Dermis blood vessel endothelial cell (primary cell): Measurements from ENCODE around the gene EFHC1. TPM values are rescaled to one million over a fixed set of nuclear protein-coding genes. Genes with fewer than 3 reads are reported as not detected.

Experiments
- DNase-seq: peaks from one replicate; pipeline ENCODE4 v3.0.0; 2010
- total RNA-seq: library from RNA; depleted of rRNA; stranded (reverse); fragments of >200 nt; gene quantifications from 2 replicates; pipeline ENCODE4 v1.2.3, GENCODE V29; 2014

The EFHC1 gene
- total RNA-seq, 1 donor from 2014 or later: 9.9 TPM

- peak; percentile 36 for DNase-seq
Measured at GRCh38 chr6:52519618-52520017, 99.5 kb downstream of the EFHC1 start.

GRCh38 chr6:52522151-52522626 lies 102.0 kb downstream of the EFHC1 start:
- peak; percentile 78 for DNase-seq

GRCh38 chr6:52522655-52523054 lies 102.5 kb downstream of the EFHC1 start:
- DNase-seq: peak; percentile 88

- DNase-seq: no peak
Measured at GRCh38 chr6:52523378-52524142, 103.4 kb downstream of the EFHC1 start.

- no peak for DNase-seq
Measured at GRCh38 chr6:52524918-52525317, 104.8 kb downstream of the EFHC1 start.

DNA sequence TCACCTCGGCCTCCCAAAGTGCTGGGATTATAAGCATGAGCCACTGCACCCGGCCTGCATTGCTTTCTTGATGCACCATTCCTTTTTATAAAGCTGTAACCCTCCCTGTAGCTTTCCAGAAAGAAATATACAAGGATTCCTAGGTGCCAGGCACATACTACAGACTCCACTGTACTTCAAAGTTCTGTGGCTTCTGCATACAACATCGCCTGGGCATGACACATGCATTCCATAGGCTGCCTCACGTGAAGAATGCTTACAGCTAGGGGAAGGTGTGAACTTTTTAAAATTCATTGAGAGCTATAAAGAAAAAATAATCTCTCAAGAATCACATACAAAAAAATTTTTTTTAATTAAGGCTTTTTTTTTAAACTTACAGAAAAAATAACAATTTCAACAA lies 106.5 kb downstream of the EFHC1 start:
- no peak for DNase-seq

DNA sequence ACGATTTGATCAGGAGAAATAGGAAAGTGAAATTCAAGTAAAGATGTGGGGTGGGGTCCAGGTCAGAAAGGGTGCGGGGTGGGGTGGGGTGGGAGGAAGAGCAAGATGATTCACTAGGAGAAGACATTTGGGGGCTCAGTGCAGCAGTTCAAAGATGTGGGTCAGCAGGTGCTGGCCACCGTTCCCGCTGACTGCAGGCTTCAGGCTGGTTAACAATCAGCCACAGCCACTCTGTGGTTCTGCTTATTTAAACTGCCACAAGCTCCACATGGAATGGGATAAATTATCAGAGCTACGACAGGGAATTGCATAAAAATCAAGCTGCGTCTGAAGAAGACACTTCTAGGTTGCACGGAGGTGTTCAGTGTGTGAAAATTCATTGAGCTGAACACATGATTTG lies 107.3 kb downstream of the EFHC1 start:
- no peak for DNase-seq

GRCh38 chr6:52529311-52529710 lies 109.2 kb downstream of the EFHC1 start:
- DNase-seq: no peak

DNA sequence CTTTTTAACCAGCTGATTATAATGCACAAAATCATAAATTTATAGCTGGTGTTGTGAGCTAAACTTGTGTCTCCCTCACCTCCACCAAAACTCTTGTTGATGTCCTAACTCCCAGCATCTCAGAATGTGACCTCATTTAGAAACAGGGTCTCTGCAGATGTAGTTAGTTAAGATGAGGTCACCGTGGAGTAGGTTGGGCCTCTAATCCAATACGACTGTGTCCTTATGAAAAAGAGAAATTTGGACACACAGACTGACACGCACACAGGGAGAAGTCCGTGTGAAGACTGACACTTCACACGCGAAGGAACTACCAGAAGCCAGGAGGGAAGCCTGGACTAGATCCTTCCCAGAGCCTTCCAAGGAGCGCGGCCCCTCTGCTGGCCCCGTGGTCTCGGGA lies 110.2 kb downstream of the EFHC1 start:
- no peak for DNase-seq

DNA sequence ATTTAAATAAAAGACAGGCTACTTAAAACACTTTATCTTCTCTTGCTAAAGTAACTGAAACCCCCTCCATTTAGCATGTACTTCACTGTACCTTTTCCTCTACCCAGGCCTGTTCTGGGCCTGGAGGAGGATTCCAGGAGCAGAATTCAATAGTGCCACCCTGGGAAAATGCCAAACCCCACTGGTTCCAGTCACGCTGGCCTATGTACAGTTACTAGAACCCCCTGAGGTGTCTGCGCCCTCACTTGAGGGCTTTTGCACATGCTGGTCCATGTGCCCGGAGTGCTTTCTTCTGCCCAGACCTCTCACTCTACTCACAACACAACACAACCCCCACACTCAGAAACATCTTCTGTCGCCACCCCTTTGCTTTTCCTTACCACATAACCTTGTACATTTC lies 111.3 kb downstream of the EFHC1 start:
- DNase-seq: no peak

DNA sequence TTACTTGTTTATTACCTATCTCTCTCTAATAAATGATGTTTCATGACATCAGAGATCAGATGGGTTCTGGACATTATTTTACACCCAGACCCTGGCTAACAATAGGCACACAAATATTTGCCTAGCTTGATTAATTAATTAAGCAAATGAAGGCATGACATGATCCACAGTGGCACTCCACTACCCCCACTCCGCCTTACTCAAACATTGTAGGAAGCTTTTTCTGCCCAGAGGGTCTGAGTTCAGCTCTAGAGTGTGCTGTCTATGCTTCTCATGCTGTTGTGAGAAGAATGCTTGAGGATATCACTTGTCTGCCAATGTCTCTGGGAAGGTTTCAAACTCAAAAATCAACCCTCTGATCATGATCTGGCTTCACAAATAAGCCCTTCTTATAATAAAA lies 111.7 kb downstream of the EFHC1 start:
- no peak for DNase-seq

DNA sequence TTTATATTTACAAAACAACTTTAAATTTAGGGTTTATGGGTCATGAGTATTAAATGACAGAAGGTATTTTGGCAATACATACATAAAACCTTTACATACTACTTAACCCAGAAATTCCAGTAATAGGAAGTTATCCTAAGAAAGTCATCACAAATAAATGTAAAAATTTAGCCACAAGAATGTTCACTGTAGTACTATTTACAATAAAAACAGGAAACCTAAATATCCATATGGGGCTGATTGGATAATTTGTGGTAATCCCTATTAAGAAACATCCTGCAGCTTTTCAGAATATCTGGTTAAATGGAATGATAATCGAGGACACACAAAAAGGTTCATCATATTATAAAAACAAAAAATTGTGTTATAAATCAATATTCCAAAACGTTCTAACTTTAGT lies 112.3 kb downstream of the EFHC1 start:
- no peak for DNase-seq

DNA sequence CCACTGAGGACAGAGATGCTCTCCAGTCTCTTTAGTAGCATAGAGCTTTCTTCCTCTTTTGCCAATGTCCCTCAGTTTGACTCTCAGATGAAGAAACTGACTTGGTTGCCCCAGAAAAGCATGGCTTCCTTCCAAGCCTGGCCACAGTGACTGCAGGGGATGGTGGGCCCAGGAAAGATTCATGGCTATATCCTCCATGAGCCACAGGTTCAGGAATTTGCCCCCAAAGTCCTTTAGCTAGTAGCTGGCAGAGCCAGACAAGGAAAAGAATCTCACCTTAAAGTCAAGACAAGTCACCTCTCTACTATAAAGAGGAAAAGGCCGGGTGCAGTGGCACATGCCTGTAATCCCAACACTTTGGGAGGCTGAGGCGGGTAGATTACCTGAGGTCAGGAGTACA lies 113.3 kb downstream of the EFHC1 start:
- DNase-seq: no peak

- no peak for DNase-seq
Measured at GRCh38 chr6:52534363-52534762, 114.2 kb downstream of the EFHC1 start.

GRCh38 chr6:52534966-52535390 lies 114.8 kb downstream of the EFHC1 start:
- peak; percentile 69 for DNase-seq

DNA sequence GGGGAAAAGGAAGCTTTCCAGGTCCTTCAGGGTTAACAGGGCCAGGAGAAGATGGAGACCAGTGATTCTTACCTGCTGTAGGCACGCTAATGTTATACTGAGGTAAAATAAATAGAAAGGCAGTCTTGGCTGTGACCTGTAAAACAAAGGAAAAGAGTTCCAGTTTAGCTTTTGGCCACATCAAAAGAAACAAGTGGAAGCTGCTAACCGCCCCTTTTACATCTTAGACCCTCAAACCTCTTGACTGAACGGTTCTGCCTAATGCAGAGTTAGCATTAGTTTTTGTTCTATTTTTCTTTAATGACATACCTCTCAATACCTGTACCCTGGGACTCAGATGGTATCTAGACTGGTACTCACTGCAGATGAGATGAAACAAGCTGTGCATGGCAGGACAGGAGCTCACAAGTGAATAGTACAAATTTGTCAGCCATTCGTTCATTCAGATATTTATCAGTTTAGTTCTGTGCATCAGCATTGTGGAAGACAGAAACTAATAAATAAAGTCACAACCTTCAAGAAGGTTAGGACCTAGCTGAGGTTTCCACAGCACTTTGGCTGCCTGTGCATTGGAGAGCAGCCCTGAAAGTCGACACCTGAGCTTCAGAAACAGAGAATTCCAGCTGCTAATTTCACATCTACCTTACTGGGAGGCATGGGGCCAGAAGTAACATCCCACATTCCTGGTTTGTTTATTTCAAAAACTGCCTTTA lies 115.7 kb downstream of the EFHC1 start:
- no peak for DNase-seq

- DNase-seq: no peak
Measured at GRCh38 chr6:52536424-52536916, 116.3 kb downstream of the EFHC1 start.

DNA sequence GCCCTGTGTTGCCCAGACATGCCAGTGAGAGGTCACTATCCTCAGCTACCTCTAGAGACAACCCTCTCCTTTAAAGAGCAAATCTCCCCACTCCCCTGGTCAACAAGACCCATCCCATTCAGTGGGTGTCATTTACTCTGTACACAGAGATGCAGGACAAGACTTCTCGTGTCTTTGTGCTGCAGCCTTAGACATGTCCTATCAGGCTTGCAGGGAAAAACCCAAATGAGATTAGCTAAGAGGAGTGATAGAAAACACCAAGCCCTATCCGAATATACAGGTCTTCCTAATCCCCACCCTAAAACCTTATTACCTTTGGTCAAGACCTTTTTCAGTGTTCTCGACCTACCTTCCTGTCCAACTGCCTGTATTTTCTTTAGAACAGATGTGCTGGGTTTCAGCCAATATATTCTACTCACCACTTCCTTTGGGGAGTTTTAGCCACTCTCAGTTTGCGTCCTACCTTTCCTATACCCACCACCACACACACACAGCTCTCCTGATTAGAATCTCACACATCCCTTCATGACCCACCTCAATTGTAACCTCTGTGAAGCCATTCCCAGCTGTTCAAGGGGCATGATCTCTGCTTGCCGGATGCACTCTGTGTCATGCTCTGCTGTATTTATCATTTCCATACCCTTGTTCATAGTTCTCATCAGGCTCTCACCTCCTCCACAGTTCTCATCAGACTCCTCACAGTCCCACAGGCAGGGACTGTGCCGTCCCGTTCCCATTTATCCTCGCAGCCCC lies 117.0 kb downstream of the EFHC1 start:
- peak; percentile 74 for DNase-seq

DNA sequence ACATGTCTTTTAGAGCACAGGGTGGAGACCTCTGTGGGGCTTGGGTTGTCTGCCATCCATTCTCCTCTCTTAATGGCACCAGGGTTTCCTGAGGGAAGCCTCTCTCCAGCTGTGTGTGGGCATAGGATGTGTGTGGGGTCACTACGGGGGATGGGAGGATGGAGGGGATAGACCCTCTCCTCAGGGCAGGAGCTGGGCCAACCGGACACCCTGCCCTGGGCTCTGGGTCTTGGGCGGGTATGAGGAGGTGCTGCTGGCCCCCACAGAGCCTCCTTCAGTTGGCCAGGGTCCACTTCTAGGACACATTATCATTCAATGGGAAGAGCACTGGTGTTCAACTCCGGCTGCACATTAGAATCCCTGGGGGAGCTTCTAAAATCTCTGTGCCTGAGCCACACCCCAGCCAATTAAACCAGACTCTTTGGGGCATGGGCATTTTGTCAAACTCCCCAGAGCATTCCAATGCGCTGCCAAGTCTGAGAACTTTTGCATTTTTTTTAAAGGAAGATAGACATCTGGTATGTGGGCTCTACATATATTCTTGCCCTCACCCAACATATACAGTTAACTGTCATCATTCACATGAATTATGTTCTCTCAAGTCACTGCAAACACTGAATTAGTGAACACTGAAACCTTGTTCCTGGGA lies 118.2 kb downstream of the EFHC1 start:
- no peak for DNase-seq

- no peak for DNase-seq
Measured at GRCh38 chr6:52538901-52539354, 118.8 kb downstream of the EFHC1 start.

- no peak for DNase-seq
Measured at GRCh38 chr6:52539607-52540006, 119.5 kb downstream of the EFHC1 start.

DNA sequence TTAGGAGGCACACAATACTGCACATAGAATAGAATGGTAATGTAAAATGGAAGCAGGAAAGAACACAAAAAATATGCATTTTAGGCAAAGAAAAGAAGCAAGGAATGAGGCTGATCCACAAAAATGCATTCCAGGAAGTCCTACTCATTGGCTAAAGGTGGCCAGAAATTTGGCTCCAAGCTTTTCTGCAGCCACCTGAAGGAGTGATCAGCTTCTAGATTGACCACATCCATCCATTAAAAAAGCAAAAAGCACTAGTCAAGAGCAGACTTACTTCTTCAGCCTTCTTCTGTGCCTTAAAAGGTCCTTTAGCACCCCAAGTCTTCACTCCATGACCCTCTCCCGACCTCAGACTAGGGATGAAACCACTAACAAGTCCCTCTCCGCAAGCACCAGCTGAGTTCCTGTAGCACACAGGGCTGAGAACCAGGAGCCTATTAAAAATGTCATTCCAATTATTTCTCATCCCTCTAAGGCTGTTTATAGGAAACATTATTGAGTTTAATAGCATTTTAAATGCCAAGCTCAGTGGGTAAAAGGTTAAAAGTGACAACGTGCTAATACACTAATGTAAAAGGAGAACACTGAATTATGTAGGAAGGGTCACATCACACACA lies 120.3 kb downstream of the EFHC1 start:
- DNase-seq: no peak
